ENCODE measurements around the gene C22orf31.

- TF ChIP-seq CTCF (IDR thresholded peaks at IDR 0.05; ENCODE audit: low read length): no peak
- no peak for TF ChIP-seq EZH2 (optimal IDR thresholded peaks at IDR 0.05; ENCODE audit: low read depth, low read length)
These were observed 36.7 kb upstream of the C22orf31 start for GRCh38 chr22:29098296-29098695.

Data from MM.1S (cell line).